GM12891 (cell line): Measurements from ENCODE around the gene FCER1G.
"Not testable (repeated sequence)": the region's sequence is repeated elsewhere in the genome, so short reads cannot be mapped to it uniquely, and the experiment has no call there.

Experiments
- POLR2A ChIP-seq: IDR thresholded peaks from 2 replicates; pipeline ENCODE4 v1.6.1; 2011; ENCODE audit warnings: low read depth, low read length, control low read depth
- POLR2AphosphoS5 ChIP-seq: IDR thresholded peaks from 2 replicates; pipeline ENCODE4 v1.6.1; 2011; ENCODE audit warnings: low read depth, low read length, control low read depth
- TAF1 ChIP-seq: IDR thresholded peaks from 2 replicates; pipeline ENCODE4 v1.6.1; 2011; ENCODE audit warnings: low read depth, low read length, control low read depth

GRCh38 chr1:161257109-161257508, 42.0 kb downstream of the FCER1G start:
- TF ChIP-seq POLR2AphosphoS5, TAF1, POLR2A: not testable (repeated sequence)
